Stimulated activated naive B cell treated with anti-CD40 and anti-IgM and Interleukin-4, amounts not matched to agents 10 μg/mL and 1 μg/mL and 100 μg/mL, for 72 hours (primary cell): ENCODE data around the gene CSNK1E.
A peak's percentile ranks its signal among the peaks of the same experiment; 100 is the strongest.
"Not testable (repeated sequence)": the region's sequence is repeated elsewhere in the genome, so short reads cannot be mapped to it uniquely, and the experiment has no call there.

Experiments
- ATAC-seq, 2 donors: fragments of 150-1000 bp; cut with Tn5 transposase; replicated peaks; 2 replicates each; pipeline ENCODE4 v1.10.0; 2021; ENCODE audit warnings: moderate library complexity in 1 of 2
- DNase-seq: peaks from one replicate; pipeline ENCODE4 v3.0.0; 2021
- H3K27ac Mint-ChIP-seq: one replicate; pipeline ENCODE4 v1.8.0; 2022; ENCODE audit warnings: mild to moderate bottlenecking, mixed read lengths
- H3K27me3 Mint-ChIP-seq, 2 donors: one replicate each; pipeline ENCODE4 v1.8.0; 2022; ENCODE audit warnings: mixed read lengths in 2 of 2
- H3K36me3 Mint-ChIP-seq, 2 donors: one replicate each; pipeline ENCODE4 v1.8.0; 2022; ENCODE audit warnings: mixed read lengths in 2 of 2, mild to moderate bottlenecking in 1 of 2
- H3K4me1 Mint-ChIP-seq, 2 donors: one replicate each; pipeline ENCODE4 v1.8.0; 2022; ENCODE audit warnings: mixed read lengths in 2 of 2, mild to moderate bottlenecking in 1 of 2
- H3K4me3 Mint-ChIP-seq, 2 donors: one replicate each; pipeline ENCODE4 v1.8.0; 2022; ENCODE audit warnings: mild to moderate bottlenecking in 2 of 2, mixed read lengths in 2 of 2, moderate library complexity in 1 of 2
- H3K9me3 Mint-ChIP-seq, 2 donors: one replicate each; pipeline ENCODE4 v1.8.0; 2022; ENCODE audit warnings: mixed read lengths in 2 of 2, mild to moderate bottlenecking in 1 of 2

Gene CSNK1E

GRCh38 chr22:38347181-38347943, 30.1 kb upstream of the CSNK1E start:
- Mint-ChIP-seq H3K27me3 (peaks cover 0 to 5% of the 10 kb centered on the region in 2 donors), H3K4me3 (no peak overlapping the region), H3K4me1 (peaks cover 17 to 35% of the 10 kb centered on the region in 2 donors), H3K36me3 (peaks cover 7 to 10% of the 10 kb centered on the region in 2 donors), H3K27ac (peak overlapping the region; percentile 3), H3K9me3 (no peaks in the 10 kb centered on the region)
- DNase-seq (no peak), ATAC-seq (peak in 1 of 2 donors; percentile 6)

GRCh38 chr22:38346506-38346905, 29.3 kb upstream of the CSNK1E start:
- H3K27ac Mint-ChIP-seq: no peak overlapping the region
- H3K27me3 Mint-ChIP-seq: peaks cover 0 to 5% of the 10 kb centered on the region in 2 donors
- peaks cover 6 to 7% of the 10 kb centered on the region in 2 donors for H3K36me3 Mint-ChIP-seq
- H3K4me3 Mint-ChIP-seq: no peak overlapping the region
- peaks cover 17 to 35% of the 10 kb centered on the region in 2 donors for H3K4me1 Mint-ChIP-seq
- no peaks in the 10 kb centered on the region for H3K9me3 Mint-ChIP-seq
- no peak for DNase-seq
- ATAC-seq: no peak

GRCh38 chr22:38345782-38346181, 28.5 kb upstream of the CSNK1E start:
- Mint-ChIP-seq H3K4me1 (peaks cover 17 to 29% of the 10 kb centered on the region in 2 donors), H3K27me3 (peaks cover 2 to 5% of the 10 kb centered on the region in 2 donors), H3K4me3 (no peak overlapping the region), H3K9me3 (no peaks in the 10 kb centered on the region), H3K27ac (no peak overlapping the region), H3K36me3 (peaks cover 3 to 4% of the 10 kb centered on the region in 2 donors)
- ATAC-seq (no peak), DNase-seq (no peak)

- H3K4me3 Mint-ChIP-seq, H3K27ac Mint-ChIP-seq, H3K9me3 Mint-ChIP-seq, H3K27me3 Mint-ChIP-seq, H3K4me1 Mint-ChIP-seq, DNase-seq, H3K36me3 Mint-ChIP-seq, ATAC-seq: not testable (repeated sequence)
Observed at GRCh38 chr22:38339893-38340292, 22.7 kb upstream of the CSNK1E start.

- no peaks in the 10 kb centered on the region for H3K36me3 Mint-ChIP-seq
- H3K9me3 Mint-ChIP-seq: no peaks in the 10 kb centered on the region
- H3K27me3 Mint-ChIP-seq: peaks cover 12 to 14% of the 10 kb centered on the region in 2 donors
Observed at GRCh38 chr22:38338772-38339379, 21.6 kb upstream of the CSNK1E start.

GRCh38 chr22:38336699-38337098, 19.5 kb upstream of the CSNK1E start:
- Mint-ChIP-seq H3K4me3 (peak overlapping the region; percentile 65 to 74), H3K9me3 (no peaks in the 10 kb centered on the region), H3K27ac (no peak overlapping the region), H3K36me3 (no peaks in the 10 kb centered on the region), H3K4me1 (peaks cover 0 to 2% of the 10 kb centered on the region in 2 donors), H3K27me3 (peaks cover 12 to 14% of the 10 kb centered on the region in 2 donors)
- ATAC-seq (no peak), DNase-seq (no peak)

More at GRCh38 chr22:38338772-38339379, 21.6 kb upstream of the CSNK1E start:
- peaks cover 0 to 2% of the 10 kb centered on the region in 2 donors for H3K4me1 Mint-ChIP-seq
- no peak overlapping the region for H3K4me3 Mint-ChIP-seq
- no peak overlapping the region for H3K27ac Mint-ChIP-seq
- ATAC-seq: no peak
- no peak for DNase-seq

- Mint-ChIP-seq H3K4me1 (peaks cover 0 to 2% of the 10 kb centered on the region in 2 donors), H3K9me3 (no peaks in the 10 kb centered on the region), H3K27me3 (peaks cover 8 to 14% of the 10 kb centered on the region in 2 donors), H3K4me3 (peak overlapping the region in 1 of 2 donors; percentile 39), H3K36me3 (no peaks in the 10 kb centered on the region), H3K27ac (no peak overlapping the region)
- no peak for DNase-seq
- ATAC-seq: no peak
Observed at GRCh38 chr22:38335077-38335476, 17.8 kb upstream of the CSNK1E start.

- Mint-ChIP-seq H3K4me3 (no peak overlapping the region), H3K36me3 (peaks cover 0 to 1% of the 10 kb centered on the region in 2 donors), H3K27ac (peak overlapping the region; percentile 70), H3K27me3 (peaks cover 0 to 5% of the 10 kb centered on the region in 2 donors), H3K4me1 (no peaks in the 10 kb centered on the region), H3K9me3 (no peaks in the 10 kb centered on the region)
- ATAC-seq: no peak
- DNase-seq: no peak
Observed at GRCh38 chr22:38327805-38328204, 10.6 kb upstream of the CSNK1E start.

- Mint-ChIP-seq H3K27me3 (peaks cover 0 to 5% of the 10 kb centered on the region in 2 donors), H3K27ac (peak overlapping the region; percentile 70), H3K9me3 (no peaks in the 10 kb centered on the region), H3K36me3 (peaks cover 0 to 1% of the 10 kb centered on the region in 2 donors), H3K4me3 (no peak overlapping the region), H3K4me1 (no peaks in the 10 kb centered on the region)
- DNase-seq (no peak), ATAC-seq (no peak)
Observed at GRCh38 chr22:38327396-38327795, 10.2 kb upstream of the CSNK1E start.

GRCh38 chr22:38325587-38325986, 8.4 kb upstream of the CSNK1E start:
- H3K4me3 Mint-ChIP-seq: no peak overlapping the region
- ATAC-seq: no peak
- DNase-seq: no peak
- no peak overlapping the region for H3K27ac Mint-ChIP-seq
- H3K36me3 Mint-ChIP-seq: peaks cover 0 to 1% of the 10 kb centered on the region in 2 donors
- no peaks in the 10 kb centered on the region for H3K9me3 Mint-ChIP-seq
- no peaks in the 10 kb centered on the region for H3K4me1 Mint-ChIP-seq
- peaks cover 0 to 5% of the 10 kb centered on the region in 2 donors for H3K27me3 Mint-ChIP-seq

GRCh38 chr22:38320605-38321402, 3.6 kb upstream of the CSNK1E start:
- H3K27me3 Mint-ChIP-seq: no peaks in the 10 kb centered on the region
- peaks cover 13 to 21% of the 10 kb centered on the region in 2 donors for H3K4me1 Mint-ChIP-seq
- H3K27ac Mint-ChIP-seq: no peak overlapping the region
- H3K4me3 Mint-ChIP-seq: no peak overlapping the region
- no peak for ATAC-seq
- no peaks in the 10 kb centered on the region for H3K36me3 Mint-ChIP-seq
- DNase-seq: no peak
- no peaks in the 10 kb centered on the region for H3K9me3 Mint-ChIP-seq

GRCh38 chr22:38318792-38319773, 1.9 kb upstream of the CSNK1E start:
- peak overlapping the region; percentile 17 for H3K27ac Mint-ChIP-seq
- DNase-seq (no peak), ATAC-seq (no peak)
- peaks cover 30 to 38% of the 10 kb centered on the region in 2 donors for H3K4me1 Mint-ChIP-seq
- no peaks in the 10 kb centered on the region for H3K27me3 Mint-ChIP-seq
- no peaks in the 10 kb centered on the region for H3K9me3 Mint-ChIP-seq
- H3K36me3 Mint-ChIP-seq: peaks cover 0 to 7% of the 10 kb centered on the region in 2 donors
- H3K4me3 Mint-ChIP-seq: peak overlapping the region; percentile 25 to 37

GRCh38 chr22:38317995-38318715, 922 bp upstream of the CSNK1E start:
- ATAC-seq: no peak
- H3K36me3 Mint-ChIP-seq: peaks cover 3 to 14% of the 10 kb centered on the region in 2 donors
- H3K27ac Mint-ChIP-seq: peak overlapping the region; percentile 91
- H3K9me3 Mint-ChIP-seq: no peaks in the 10 kb centered on the region
- peak overlapping the region; percentile 87 to 90 for H3K4me3 Mint-ChIP-seq
- no peaks in the 10 kb centered on the region for H3K27me3 Mint-ChIP-seq
- no peak for DNase-seq
- peaks cover 36 to 48% of the 10 kb centered on the region in 2 donors for H3K4me1 Mint-ChIP-seq
